Spleen (tissue), 11 donors: ENCODE data around the gene MOK. TPM values are rescaled to one million over a fixed set of nuclear protein-coding genes. Genes with fewer than 3 reads are reported as not detected.

ENCODE experiments used
- DNase-seq: peaks from one replicate; pipeline ENCODE4 v3.0.0-alpha.2; 2020
- H3K27ac ChIP-seq, 8 donors: fragments of 200-600 bp; sonication (generic) in 7 of 8; 1 replicate in 4 of 8; 2 replicates in 4 of 8; pipeline versions ENCODE4 v1.5.0 to v1.8.0; 2016 to 2021; ENCODE audit warnings: inconsistent platforms in 4 of 8, mild to moderate bottlenecking in 4 of 8, moderate library complexity in 1 of 8
- H3K27me3 ChIP-seq, 7 donors: fragments of 200-600 bp; sonication (generic) in 6 of 7; replicated peaks in 1 of 7; 1 replicate in 4 of 7; 2 replicates in 3 of 7; pipeline versions ENCODE4 v1.5.0 to v1.8.0; 2016 to 2021; ENCODE audit warnings: inconsistent platforms in 3 of 7, mild to moderate bottlenecking in 1 of 7
- H3K36me3 ChIP-seq, 6 donors: fragments of 200-600 bp; sonication (generic) in 5 of 6; 1 replicate in 4 of 6; 2 replicates in 2 of 6; pipeline versions ENCODE4 v1.5.0 to v1.8.0; 2016 to 2021; ENCODE audit warnings: inconsistent platforms in 2 of 6
- H3K4me1 ChIP-seq, 6 donors: fragments of 200-600 bp; sonication (generic) in 5 of 6; 1 replicate in 3 of 6; 2 replicates in 3 of 6; pipeline versions ENCODE4 v1.5.0 to v1.8.0; 2016 to 2021; ENCODE audit warnings: inconsistent platforms in 3 of 6
- H3K4me3 ChIP-seq, 8 donors: fragments of 200-600 bp; sonication (generic) in 7 of 8; 1 replicate in 4 of 8; 2 replicates in 4 of 8; pipeline versions ENCODE4 v1.5.0 to v1.8.0; 2016 to 2021; ENCODE audit warnings: inconsistent platforms in 4 of 8, mild to moderate bottlenecking in 4 of 8, moderate library complexity in 2 of 8
- H3K9me3 ChIP-seq, 8 donors: fragments of 200-600 bp; sonication (generic) in 7 of 8; 1 replicate in 4 of 8; 2 replicates in 4 of 8; pipeline versions ENCODE4 v1.5.0 to v1.8.0; 2016 to 2021; ENCODE audit warnings: inconsistent platforms in 4 of 8
- POLR2A ChIP-seq, 3 donors: fragments of 450-650 bp; IDR thresholded peaks; one replicate each; pipeline ENCODE4 v1.5.1; 2017; ENCODE audit warnings: antibody characterized with exemption in 3 of 3, mild to moderate bottlenecking in 1 of 3
- POLR2AphosphoS5 ChIP-seq, 3 donors: sonication (generic); formaldehyde crosslinking; IDR thresholded peaks; one replicate each; pipeline ENCODE4 v1.5.1; 2017; ENCODE audit warnings: antibody characterized with exemption in 3 of 3
- WGBS, 5 donors: extraction: QIAGEN DNeasy Blood & Tissue Kit in 3 of 5; methylation state at CpG; one replicate each; pipeline versions ENCODE4 v1.1.5 to v1.1.7; 2013 to 2018; 5-methylcytosine and 5-hydroxymethylcytosine counted together
- intact Hi-C: fragments of 100-400 bp; cut with DNase I; formaldehyde crosslinking; loops from one replicate; pipeline ENCODE4 v1.15.0; 2023; ENCODE audit warnings: low total_unique reads
- polyA plus RNA-seq, 3 donors: library from polyadenylated mRNA; stranded (reverse); fragments of 200-250 nt; gene quantifications; one replicate each; pipeline ENCODE4 v1.2.1, GENCODE V29; 2013
- total RNA-seq, 7 donors: library from RNA; depleted of rRNA in 3 of 7; stranded (reverse); fragments of >200 nt in 3 of 7; fragmentation: NEBNext Ultra II Directional in 4 of 7; extraction: Animal tissue kit (Norgen Biotek cat#: 25700) in 4 of 7; gene quantifications; one replicate each; pipeline versions ENCODE4 v1.1.0 to v1.2.1, GENCODE V29; 2016 to 2021
- TF ChIP-seq, protein P1 (sequence below), 11 experiments: fragments of 200-600 bp in 7 of 11; fragments of 450-650 bp in 4 of 11; sonication (generic) in 4 of 11; IDR thresholded peaks in 8 of 11; conservative IDR thresholded peaks in 3 of 11; 1 replicate in 7 of 11; 2 replicates in 4 of 11; pipeline versions ENCODE4 v1.4.0 to v1.8.0; 2016 to 2021; ENCODE audit warnings: antibody characterized with exemption in 11 of 11, inconsistent platforms in 4 of 11, mild to moderate bottlenecking in 1 of 11
- donor health status: healthy with polysubstance abuse.
- donor health status: DM: no; HTN: no; CAD: no; lungs with moderate emphysema.
- donor health status: DM: no; HTN: no; CAD: no.
- donor health status: Bipolar disorder and iron deficiency.
- donor health status: healthy.
- donor health status: DM: no; HTN: no; CAD: no.
- donor health status: DM: yes; HTN: yes; CAD: no.

MOK gene
- total and polyA plus RNA-seq, 10 donors = 4.1 to 12.2 (median 9.9) TPM

DNA sequence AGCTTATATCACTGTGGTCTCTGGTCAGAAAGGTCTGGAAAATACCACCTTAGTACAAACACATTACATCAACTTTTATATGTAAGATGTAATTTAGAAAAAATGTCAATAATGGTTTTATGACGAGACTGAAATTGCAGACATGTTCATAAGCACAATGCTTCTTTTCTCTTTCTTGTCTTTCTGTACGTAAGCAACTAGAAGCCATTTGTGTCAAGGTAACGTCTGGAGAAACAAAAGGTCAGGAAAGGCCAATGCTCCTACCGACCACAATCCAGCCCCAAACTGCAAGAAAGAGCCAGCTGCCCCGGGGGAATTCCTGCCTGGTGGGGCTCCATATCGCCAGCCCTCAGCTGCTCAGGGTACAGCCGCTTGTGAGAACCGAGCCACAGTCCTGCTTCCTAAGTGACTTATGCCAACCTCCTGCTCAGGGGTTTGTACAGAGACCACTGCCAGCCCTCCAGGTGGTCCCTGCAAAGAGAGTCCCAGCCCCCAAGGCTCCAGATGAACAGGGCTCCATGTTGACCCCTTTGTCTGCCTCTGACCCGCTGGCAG, 20.9 kb upstream of the MOK start:
- H3K36me3 ChIP-seq = peaks cover 0 to 28% (median 12%) of the 10 kb centered on the region in 6 donors
- H3K27ac ChIP-seq = no peak overlapping the region
- peak; percentile 37 for DNase-seq
- peaks cover under 1 to 26% (median 6%) of the 10 kb centered on the region in 6 donors for H3K4me1 ChIP-seq
- 78 to 92% (median 89%) methylated on average over 9 of the region's 9 CpGs for WGBS, 5 donors
- no peaks in the 10 kb centered on the region for H3K27me3 ChIP-seq
- no peaks in the 10 kb centered on the region for H3K9me3 ChIP-seq
- intact Hi-C loops = no loop called here
- H3K4me3 ChIP-seq = no peak overlapping the region
- TF ChIP-seq POLR2AphosphoS5 (IDR thresholded peaks at IDR 0.05) = no peak
- TF ChIP-seq, protein P1, sequence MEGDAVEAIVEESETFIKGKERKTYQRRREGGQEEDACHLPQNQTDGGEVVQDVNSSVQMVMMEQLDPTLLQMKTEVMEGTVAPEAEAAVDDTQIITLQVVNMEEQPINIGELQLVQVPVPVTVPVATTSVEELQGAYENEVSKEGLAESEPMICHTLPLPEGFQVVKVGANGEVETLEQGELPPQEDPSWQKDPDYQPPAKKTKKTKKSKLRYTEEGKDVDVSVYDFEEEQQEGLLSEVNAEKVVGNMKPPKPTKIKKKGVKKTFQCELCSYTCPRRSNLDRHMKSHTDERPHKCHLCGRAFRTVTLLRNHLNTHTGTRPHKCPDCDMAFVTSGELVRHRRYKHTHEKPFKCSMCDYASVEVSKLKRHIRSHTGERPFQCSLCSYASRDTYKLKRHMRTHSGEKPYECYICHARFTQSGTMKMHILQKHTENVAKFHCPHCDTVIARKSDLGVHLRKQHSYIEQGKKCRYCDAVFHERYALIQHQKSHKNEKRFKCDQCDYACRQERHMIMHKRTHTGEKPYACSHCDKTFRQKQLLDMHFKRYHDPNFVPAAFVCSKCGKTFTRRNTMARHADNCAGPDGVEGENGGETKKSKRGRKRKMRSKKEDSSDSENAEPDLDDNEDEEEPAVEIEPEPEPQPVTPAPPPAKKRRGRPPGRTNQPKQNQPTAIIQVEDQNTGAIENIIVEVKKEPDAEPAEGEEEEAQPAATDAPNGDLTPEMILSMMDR (IDR thresholded peaks at IDR 0.05 in 8 of 11, conservative IDR thresholded peaks at IDR 0.05 in 3 of 11) = no peak
- TF ChIP-seq POLR2A (IDR thresholded peaks at IDR 0.05) = no peak

DNA sequence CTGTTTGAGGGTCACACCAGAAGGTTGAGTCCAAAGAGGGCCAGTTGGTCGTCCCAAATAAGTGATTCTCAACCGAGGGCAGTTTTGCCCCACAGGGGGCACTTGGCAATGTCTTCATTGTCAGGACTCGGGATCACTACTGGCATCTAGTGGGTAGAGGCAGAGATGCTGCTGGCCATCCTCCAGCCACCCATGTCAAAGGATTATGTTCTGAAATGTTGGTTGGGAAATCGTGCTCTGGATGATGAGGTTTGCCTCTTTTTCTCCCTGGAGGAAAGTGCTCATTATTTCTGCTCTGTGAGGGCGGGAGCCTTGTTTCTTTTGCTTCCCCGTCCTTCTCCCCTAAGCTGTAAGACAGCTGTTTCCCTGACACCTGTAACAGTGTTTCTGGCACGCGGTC, 18.1 kb upstream of the MOK start:
- TF ChIP-seq POLR2A (IDR thresholded peaks at IDR 0.05) = no peak
- TF ChIP-seq, protein P1 (IDR thresholded peaks at IDR 0.05 in 8 of 11, conservative IDR thresholded peaks at IDR 0.05 in 3 of 11) = peak in 7 of 11 experiments; percentile 17 to 58 (median 48)
- WGBS, 5 donors = 40 to 47% (median 45%) methylated on average over 8 of the region's 8 CpGs
- H3K4me1 ChIP-seq = peaks cover 9 to 48% (median 27%) of the 10 kb centered on the region in 6 donors
- peak overlapping the region in 2 of 8 donors; percentile 4 to 20 for H3K27ac ChIP-seq
- peak; percentile 68 for DNase-seq
- peaks cover 0 to 28% (median 12%) of the 10 kb centered on the region in 6 donors for H3K36me3 ChIP-seq
- H3K27me3 ChIP-seq = no peaks in the 10 kb centered on the region
- no peaks in the 10 kb centered on the region for H3K9me3 ChIP-seq
- intact Hi-C loops = no loop called here
- no peak overlapping the region for H3K4me3 ChIP-seq

DNA sequence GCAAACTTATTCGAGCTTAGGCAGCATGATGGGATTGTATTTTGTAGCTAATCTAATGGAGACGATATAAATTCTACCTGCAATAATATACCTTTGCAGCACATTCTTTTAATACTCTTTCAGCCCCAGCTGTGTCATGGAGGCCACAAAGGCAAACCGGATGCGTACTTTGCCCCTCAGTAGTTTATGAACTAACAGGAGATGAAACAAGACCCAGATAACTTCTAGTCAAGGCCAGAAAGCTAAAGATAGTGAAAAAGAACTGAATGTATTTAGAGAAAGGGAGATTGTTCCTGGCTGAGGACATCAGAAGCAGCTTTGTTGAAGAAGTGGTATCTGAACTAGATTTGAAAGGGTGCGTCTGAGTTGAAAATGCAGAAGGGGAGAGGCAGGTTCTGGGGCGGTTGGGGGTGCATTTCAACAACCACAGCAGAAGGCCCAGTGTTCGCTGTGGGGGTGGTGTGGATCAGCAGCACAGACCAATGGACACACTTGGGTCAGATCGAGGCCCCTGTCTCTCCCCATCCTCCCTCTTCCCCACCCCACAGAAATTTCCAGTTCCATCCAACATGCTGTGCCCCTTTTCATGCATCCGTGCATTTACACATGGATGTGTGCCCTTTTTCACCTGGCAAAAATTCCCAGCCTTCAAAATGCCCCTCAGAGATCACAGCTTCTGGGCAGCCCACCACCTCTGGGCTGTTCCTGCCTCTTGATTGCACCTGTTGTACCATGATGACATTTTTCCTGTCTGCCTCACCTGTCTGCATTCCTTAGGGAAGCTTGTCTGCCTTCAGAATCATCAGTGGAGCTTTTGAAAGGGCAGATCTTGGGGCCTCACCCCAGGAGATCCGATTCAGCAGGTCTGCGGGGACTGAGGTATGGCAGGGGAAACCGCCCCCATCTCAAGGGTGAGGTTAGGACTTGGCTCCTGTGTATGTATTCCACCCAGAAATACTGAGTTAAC, 16.8 kb upstream of the MOK start:
- intact Hi-C loops = no loop called here
- TF ChIP-seq, protein P1 (IDR thresholded peaks at IDR 0.05 in 8 of 11, conservative IDR thresholded peaks at IDR 0.05 in 3 of 11) = no peak
- TF ChIP-seq POLR2A (IDR thresholded peaks at IDR 0.05) (no peak), POLR2AphosphoS5 (IDR thresholded peaks at IDR 0.05) (no peak)
- DNase-seq = no peak
- H3K27ac ChIP-seq = no peak overlapping the region
- no peaks in the 10 kb centered on the region for H3K9me3 ChIP-seq
- peaks cover 9 to 60% (median 38%) of the 10 kb centered on the region in 6 donors for H3K4me1 ChIP-seq
- WGBS, 5 donors = 91 to 98% (median 95%) methylated on average over 12 of the region's 12 CpGs
- no peak overlapping the region for H3K4me3 ChIP-seq
- H3K36me3 ChIP-seq = peaks cover 0 to 22% (median 12%) of the 10 kb centered on the region in 6 donors
- no peaks in the 10 kb centered on the region for H3K27me3 ChIP-seq
